SK-N-SH (cell line): Measurements from ENCODE around the gene SNAI3. TPM values are rescaled to one million over a fixed set of nuclear protein-coding genes. Genes with fewer than 3 reads are reported as not detected.

Experiments
- CTCF ChIA-PET: fragments of 300-600, 350-600 bp; formaldehyde crosslinking; extraction: SDS; loops from one replicate; lab custom pipeline; 2021; lab: Yijun Ruan, JAX
- POLR2A ChIA-PET: fragments of 350-600 bp; sonication (Branson Sonifier 250); formaldehyde crosslinking; extraction: SDS; loops from one replicate; lab custom pipeline; 2020; ENCODE audit warnings: antibody characterized with exemption, inconsistent platforms; lab: Yijun Ruan, JAX
- DNase-seq: peaks from one replicate; pipeline ENCODE4 v3.0.0; 2012
- H2AFZ ChIP-seq: fragments of 200-600 bp; sonication (generic); 2 replicates; pipeline ENCODE4 v1.8.1; 2016; ENCODE audit warnings: antibody characterized with exemption, mild to moderate bottlenecking, low read depth
- H3F3A ChIP-seq: fragments of 200-600 bp; sonication (generic); replicated peaks from 2 replicates; pipeline ENCODE3; 2016; ENCODE audit warnings: antibody characterized with exemption, mild to moderate bottlenecking; ENCODE audit not compliant: insufficient read depth
- H3K27ac ChIP-seq, 2 experiments: fragments of 200-500 bp in 1 of 2; fragments of 200-600 bp in 1 of 2; sonication (Bioruptor generic) in 1 of 2; sonication (generic), shearing (Covaris generic) in 1 of 2; 2 replicates each; pipeline versions ENCODE4 v1.5.1 to v1.6.1; 2014 to 2016; ENCODE audit warnings: low read depth in 2 of 2, inconsistent platforms in 1 of 2, low read length in 1 of 2, mild to moderate bottlenecking in 1 of 2, mixed read lengths in 1 of 2
- H3K27me3 ChIP-seq: fragments of 200-600 bp; sonication (generic), shearing (Covaris generic); 2 replicates; pipeline ENCODE4 v1.6.1; 2016; ENCODE audit warnings: mixed run types; ENCODE audit not compliant: insufficient read depth
- H3K36me3 ChIP-seq, 2 experiments: fragments of 200-500 bp in 1 of 2; fragments of 200-600 bp in 1 of 2; sonication (Bioruptor generic) in 1 of 2; sonication (generic) in 1 of 2; replicated peaks in 1 of 2; 2 replicates each; pipeline versions ENCODE3 to v1.5.1; 2014 to 2016; ENCODE audit warnings: low read length in 1 of 2, mild to moderate bottlenecking in 1 of 2; ENCODE audit not compliant: insufficient read depth in 2 of 2, control insufficient read depth in 1 of 2
- H3K4me1 ChIP-seq, 2 experiments: fragments of 200-500 bp in 1 of 2; fragments of 200-600 bp in 1 of 2; sonication (Bioruptor generic) in 1 of 2; sonication (generic), shearing (Covaris generic) in 1 of 2; 2 replicates each; pipeline versions ENCODE4 v1.5.1 to v1.6.1; 2014 to 2016; ENCODE audit warnings: low read depth in 1 of 2, low read length in 1 of 2, mixed run types in 1 of 2; ENCODE audit not compliant: insufficient read depth in 2 of 2, control insufficient read depth in 1 of 2
- H3K4me2 ChIP-seq: fragments of 200-600 bp; sonication (generic), shearing (Covaris generic); 2 replicates; pipeline ENCODE4 v1.6.1; 2017; ENCODE audit warnings: mixed run types
- H3K4me3 ChIP-seq, 2 experiments: fragments of 200-500 bp in 1 of 2; fragments of 200-600 bp in 1 of 2; sonication (Bioruptor generic) in 1 of 2; sonication (generic), shearing (Covaris generic) in 1 of 2; 2 replicates each; pipeline versions ENCODE4 v1.5.1 to v1.8.1; 2014 to 2016; ENCODE audit warnings: low read depth in 2 of 2, inconsistent platforms in 1 of 2, low read length in 1 of 2, mild to moderate bottlenecking in 1 of 2, mixed read lengths in 1 of 2, moderate library complexity in 1 of 2
- H3K79me2 ChIP-seq: fragments of 200-600 bp; sonication (generic); 2 replicates; pipeline ENCODE4 v1.8.1; 2017; ENCODE audit warnings: mild to moderate bottlenecking; ENCODE audit not compliant: insufficient read depth
- H3K9ac ChIP-seq: fragments of 200-600 bp; sonication (generic); 2 replicates; pipeline ENCODE4 v1.6.1; 2017; ENCODE audit warnings: mixed run types
- H3K9me2 ChIP-seq: fragments of 200-600 bp; sonication (generic); 2 replicates; pipeline ENCODE4 v1.6.1; 2017; ENCODE audit warnings: mixed run types
- H3K9me3 ChIP-seq: fragments of 200-600 bp; sonication (generic); 2 replicates; pipeline ENCODE4 v1.6.1; 2017; ENCODE audit warnings: mixed run types, mild to moderate bottlenecking, moderate library complexity
- H4K20me1 ChIP-seq: fragments of 200-600 bp; sonication (generic); 2 replicates; pipeline ENCODE4 v1.6.1; 2017; ENCODE audit warnings: mild to moderate bottlenecking, mixed run types; ENCODE audit not compliant: insufficient read depth
- CTCF ChIP-seq: fragments of 200-600 bp; sonication (generic); IDR thresholded peaks from 2 replicates; pipeline ENCODE4 v1.6.1; 2017; ENCODE audit warnings: antibody characterized with exemption, mild to moderate bottlenecking, moderate library complexity
- FOXJ3 ChIP-seq: sonication (generic); formaldehyde crosslinking; IDR thresholded peaks from 2 replicates; pipeline ENCODE4 v1.5.1; 2020; ENCODE audit warnings: mild to moderate bottlenecking, missing genetic modification reagents
- FOXM1 ChIP-seq: IDR thresholded peaks from 2 replicates; pipeline ENCODE4 v1.4.0; 2012; ENCODE audit warnings: low read depth, mild to moderate bottlenecking
- PBX3 ChIP-seq: IDR thresholded peaks from 2 replicates; pipeline ENCODE4; 2012
- POLR2AphosphoS5 ChIP-seq: IDR thresholded peaks from 2 replicates; pipeline ENCODE4 v1.6.1; 2012; ENCODE audit warnings: low read depth, low read length
- RAD21 ChIP-seq: IDR thresholded peaks from 2 replicates; pipeline ENCODE4 v1.6.1; 2012; ENCODE audit warnings: mild to moderate bottlenecking, low read length
- REST ChIP-seq: IDR thresholded peaks from 2 replicates; pipeline ENCODE4 v1.6.1; 2012; ENCODE audit warnings: mild to moderate bottlenecking, low read depth, low read length, moderate library complexity
- SIN3A ChIP-seq: IDR thresholded peaks from 2 replicates; pipeline ENCODE4 v1.6.1; 2012; ENCODE audit warnings: low read depth, mild to moderate bottlenecking, low read length, moderate library complexity, borderline replicate concordance
- YY1 ChIP-seq: IDR thresholded peaks from 2 replicates; pipeline ENCODE4 v1.4.0; 2012; ENCODE audit warnings: low read depth, mild to moderate bottlenecking
- ZBTB33 ChIP-seq: IDR thresholded peaks from 2 replicates; pipeline ENCODE4 v1.4.0; 2012; ENCODE audit warnings: low read depth, borderline replicate concordance
- WGBS: methylation state at CpG from one replicate; pipeline ENCODE4 v1.1.6; 2017; ENCODE audit warnings: low lambda C conversion rate; 5-methylcytosine and 5-hydroxymethylcytosine counted together
- polyA plus RNA-seq, 3 experiments: library from polyadenylated mRNA; depleted of rRNA; stranded (reverse); fragments of >200 nt; gene quantifications; 2 replicates each; pipeline ENCODE4 v1.2.3, GENCODE V29; 2012

SNAI3 gene
- polyA plus RNA-seq, 1 of the 3 experiments (the other 2 are of a cell fraction): 0.03 TPM

- TF ChIP-seq PBX3 (no peak), ZBTB33 (no peak), FOXJ3 (CRISPR knock-in tag) (no peak), POLR2AphosphoS5 (no peak)
Observed at GRCh38 chr16:88722784-88723506, 36.6 kb upstream of the SNAI3 start (continued).

- peaks cover 0 to 22% of the 10 kb centered on the region in 2 experiments; a peak in 1 of 4 replicates for H3K4me1 ChIP-seq
- WGBS: 97% methylated on average over 24 of the region's 61 CpGs
- no peak overlapping the region for H3K4me3 ChIP-seq
- H3K9me2 ChIP-seq: no peaks in the 10 kb centered on the region
- no peaks in the 10 kb centered on the region for H3K79me2 ChIP-seq
- no peak overlapping the region for H3K4me2 ChIP-seq
- no peak overlapping the region for H3K9ac ChIP-seq
- H3K27me3 ChIP-seq: no peaks in the 10 kb centered on the region
- H3K36me3 ChIP-seq: peaks cover 16 to 66% of the 10 kb centered on the region in 2 experiments
- H3K27ac ChIP-seq: no peak overlapping the region
- no peaks in the 10 kb centered on the region for H4K20me1 ChIP-seq
- TF ChIP-seq YY1: no peak
- no peak for TF ChIP-seq CTCF
- TF ChIP-seq REST: no peak
- no peak for TF ChIP-seq FOXJ3 (CRISPR knock-in tag)
- no peak for TF ChIP-seq PBX3
- no peak for TF ChIP-seq RAD21
- TF ChIP-seq SIN3A: no peak
- no peak for TF ChIP-seq FOXM1
- no peak overlapping the region for H2AFZ ChIP-seq
- peaks cover 5% of the 10 kb centered on the region for H3F3A ChIP-seq
- H3K9me3 ChIP-seq: no peaks in the 10 kb centered on the region
- DNase-seq: no peak
- POLR2A ChIA-PET: no interaction called here
- CTCF ChIA-PET: interaction anchor here (0.5 to 5.0 kb wide), 3 partner anchors 13 to 482 kb away, joined by 3 to 28 read pairs (median 3); no protein-coding TSS in a partner anchor
Observed at GRCh38 chr16:88721815-88722755, 35.8 kb upstream of the SNAI3 start.
